WTC11 (cell line): ENCODE results near the gene GREM1. TPM values are rescaled to one million over a fixed set of nuclear protein-coding genes. Genes with fewer than 3 reads are reported as not detected.

ENCODE experiments used
- ATAC-seq: fragments of 200-7000 bp; cut with Tn5 transposase; 2 replicates; pipeline ENCODE4 v1.10.0; 2021; ENCODE audit warnings: mild to moderate bottlenecking, moderate library complexity
- CTCF ChIA-PET: fragments of 300-600 bp; sonication (Branson Sonifier 250); formaldehyde crosslinking; loops from one replicate; lab custom pipeline; 2021; ENCODE audit warnings: antibody characterized with exemption; lab: Charles Lee
- POLR2A ChIA-PET: fragments of 350-600 bp; sonication (Branson Sonifier 250); formaldehyde crosslinking; loops from one replicate; lab custom pipeline; 2021; ENCODE audit warnings: antibody characterized with exemption; lab: Charles Lee
- DNase-seq: peaks from one replicate; pipeline ENCODE4 v3.0.0; 2021; ENCODE audit warnings: low spot score
- H3K27ac Mint-ChIP-seq: 2 replicates; pipeline ENCODE4 v1.8.0; 2021; ENCODE audit warnings: mixed read lengths
- H3K27me3 Mint-ChIP-seq: 2 replicates; pipeline ENCODE4 v1.8.0; 2021; ENCODE audit warnings: low read depth, mild to moderate bottlenecking, moderate library complexity, mixed read lengths
- H3K36me3 Mint-ChIP-seq: 2 replicates; pipeline ENCODE4 v1.8.0; 2021; ENCODE audit warnings: mixed read lengths
- H3K4me1 Mint-ChIP-seq: 2 replicates; pipeline ENCODE4 v1.8.0; 2022; ENCODE audit warnings: mixed read lengths
- H3K4me3 Mint-ChIP-seq: 2 replicates; pipeline ENCODE4 v1.8.0; 2021; ENCODE audit warnings: mild to moderate bottlenecking, moderate library complexity, mixed read lengths
- H3K9me3 Mint-ChIP-seq: 2 replicates; pipeline ENCODE4 v1.8.0; 2021; ENCODE audit warnings: mixed read lengths
- AR ChIP-seq: fragments of 250-450 bp; sonication (Bioruptor Pico); IDR thresholded peaks from 2 replicates; pipeline ENCODE4 v1.9.0; 2021; ENCODE audit warnings: mild to moderate bottlenecking
- EMX1 ChIP-seq: fragments of 250-450 bp; sonication (Bioruptor Pico); IDR thresholded peaks from 2 replicates; pipeline ENCODE4 v1.8.0; 2021; ENCODE audit warnings: mild to moderate bottlenecking
- ERG ChIP-seq: fragments of 250-450 bp; sonication (Bioruptor Pico); IDR thresholded peaks from 2 replicates; pipeline ENCODE4 v1.8.0; 2021; ENCODE audit warnings: mild to moderate bottlenecking
- GTF2I ChIP-seq: fragments of 250-450 bp; sonication (Bioruptor Pico); conservative IDR thresholded peaks from 2 replicates; pipeline ENCODE4 v1.4.0; 2021; ENCODE audit warnings: mild to moderate bottlenecking
- KAT7 ChIP-seq: sonication (generic); formaldehyde crosslinking; IDR thresholded peaks from 2 replicates; pipeline ENCODE4 v1.8.1; 2023; ENCODE audit warnings: missing genetic modification reagents, mild to moderate bottlenecking, borderline replicate concordance
- NFE2L1 ChIP-seq: sonication (generic); formaldehyde crosslinking; IDR thresholded peaks from 2 replicates; pipeline ENCODE4 v1.8.1; 2023; ENCODE audit warnings: missing genetic modification reagents
- NFYB ChIP-seq: sonication (generic); formaldehyde crosslinking; conservative IDR thresholded peaks from 2 replicates; pipeline ENCODE4 v1.8.0; 2022; ENCODE audit warnings: low read depth, missing genetic modification reagents
- OVOL2 ChIP-seq: fragments of 250-450 bp; sonication (Bioruptor Pico); IDR thresholded peaks from 2 replicates; pipeline ENCODE4 v1.9.0; 2021; ENCODE audit warnings: mild to moderate bottlenecking, borderline replicate concordance
- PRDM15 ChIP-seq: sonication (generic); formaldehyde crosslinking; IDR thresholded peaks from 2 replicates; pipeline ENCODE4 v1.8.0; 2022; ENCODE audit warnings: missing genetic modification reagents
- RORB ChIP-seq: fragments of 250-450 bp; sonication (Bioruptor Pico); IDR thresholded peaks from 2 replicates; pipeline ENCODE4 v1.9.0; 2021; ENCODE audit warnings: mild to moderate bottlenecking
- TCF7 ChIP-seq: sonication (generic); formaldehyde crosslinking; IDR thresholded peaks from 2 replicates; pipeline ENCODE4 v1.8.0; 2022; ENCODE audit warnings: mild to moderate bottlenecking, low read depth, missing genetic modification reagents, moderate library complexity
- TEAD4 ChIP-seq: sonication (generic); formaldehyde crosslinking; IDR thresholded peaks from 2 replicates; pipeline ENCODE4 v1.8.0; 2022; ENCODE audit warnings: mild to moderate bottlenecking, missing genetic modification reagents
- ZNF121 ChIP-seq: sonication (generic); formaldehyde crosslinking; IDR thresholded peaks from 2 replicates; pipeline ENCODE4 v1.8.0; 2023; ENCODE audit warnings: missing genetic modification reagents
- ZNF416 ChIP-seq: fragments of 250-450 bp; sonication (Bioruptor Pico); IDR thresholded peaks from 2 replicates; pipeline ENCODE4 v1.9.0; 2021; ENCODE audit warnings: mild to moderate bottlenecking, inconsistent platforms
- ZNF671 ChIP-seq: fragments of 250-450 bp; sonication (Bioruptor Pico); IDR thresholded peaks from 2 replicates; pipeline ENCODE4 v1.8.0; 2021; ENCODE audit warnings: mild to moderate bottlenecking
- total RNA-seq: library from RNA; stranded (reverse); gene quantifications from 3 replicates; pipeline ENCODE4 v1.2.3, GENCODE V29; 2021

GREM1 gene
- total RNA-seq, 1 experiment from 2014 or later, result 0.59 TPM

- no peak for ATAC-seq
- Mint-ChIP-seq H3K27ac (no peak overlapping the region), H3K36me3 (peaks cover 11% of the 10 kb centered on the region), H3K4me1 (peaks cover 4% of the 10 kb centered on the region), H3K27me3 (no peaks in the 10 kb centered on the region), H3K9me3 (peaks cover 21% of the 10 kb centered on the region), H3K4me3 (no peak overlapping the region)
- DNase-seq, result no peak
- ChIA-PET POLR2A (no interaction called here), CTCF (no interaction called here)
- TF ChIP-seq ZNF121 (CRISPR knock-in tag) (no peak), GTF2I (CRISPR knock-in tag) (0 out of 2 replicates have a peak, but pooled peaks have one; percentile 36)
These were observed 60.8 kb downstream of the GREM1 start for GRCh38 chr15:32778391-32779176.

- TF ChIP-seq NFYB, result no peak
- ATAC-seq (no peak), DNase-seq (no peak)
- Mint-ChIP-seq H3K36me3 (peaks cover 11% of the 10 kb centered on the region), H3K9me3 (peaks cover 21% of the 10 kb centered on the region), H3K27ac (no peak overlapping the region), H3K27me3 (no peaks in the 10 kb centered on the region), H3K4me3 (no peak overlapping the region), H3K4me1 (peaks cover 4% of the 10 kb centered on the region)
- POLR2A ChIA-PET, result no interaction called here
- CTCF ChIA-PET, result no interaction called here
These were observed 64.0 kb downstream of the GREM1 start for GRCh38 chr15:32781781-32782180.

GRCh38 chr15:32784581-32784980, 66.8 kb downstream of the GREM1 start:
- no peaks in the 10 kb centered on the region for H3K27me3 Mint-ChIP-seq
- TF ChIP-seq NFE2L1 (CRISPR knock-in tag) (no peak), RORB (CRISPR knock-in tag) (no peak), AR (no peak), PRDM15 (CRISPR knock-in tag) (no peak), EMX1 (CRISPR knock-in tag) (no peak), ZNF416 (CRISPR knock-in tag) (no peak), ZNF671 (CRISPR knock-in tag) (no peak), ERG (no peak), OVOL2 (CRISPR knock-in tag) (no peak), TEAD4 (CRISPR knock-in tag) (no peak), TCF7 (CRISPR knock-in tag) (no peak), KAT7 (CRISPR knock-in tag) (no peak)
- no peak overlapping the region for H3K27ac Mint-ChIP-seq
- ATAC-seq, result no peak
- H3K9me3 Mint-ChIP-seq, result peaks cover 6% of the 10 kb centered on the region
- DNase-seq, result no peak
- POLR2A ChIA-PET, result no interaction called here
- CTCF ChIA-PET, result no interaction called here
- H3K36me3 Mint-ChIP-seq, result peaks cover under 1% of the 10 kb centered on the region; the same call in 1 of the 2 replicates
- peaks cover 9% of the 10 kb centered on the region for H3K4me1 Mint-ChIP-seq
- no peak overlapping the region for H3K4me3 Mint-ChIP-seq
